Naive thymus-derived CD8-positive, alpha-beta T cell (primary cell): ENCODE results near the gene STIM2. TPM values are rescaled to one million over a fixed set of nuclear protein-coding genes. Genes with fewer than 3 reads are reported as not detected.
"Not testable (repeated sequence)": the region's sequence is repeated elsewhere in the genome, so short reads cannot be mapped to it uniquely, and the experiment has no call there.

Experiments
- ATAC-seq, 2 donors: fragments of 150-1000 bp; cut with Tn5 transposase in 1 of 2; sonication (Bioruptor Pico), chemical (Tn5 transposase) in 1 of 2; 1 replicate in 1 of 2; 2 replicates in 1 of 2; pipeline ENCODE4 v1.10.0; 2021; ENCODE audit warnings: mild to moderate bottlenecking in 2 of 2, moderate library complexity in 2 of 2
- POLR2A ChIA-PET: fragments of 350-600 bp; sonication (Branson Sonifier 250); formaldehyde crosslinking; loops from one replicate; lab custom pipeline; 2021; ENCODE audit warnings: antibody characterized with exemption; lab: Charles Lee
- DNase-seq, 10 donors: peaks; one replicate each; pipeline versions ENCODE4 v3.0.0 to v3.0.0-alpha.2; 2020 to 2022
- H3K27ac Mint-ChIP-seq, 10 donors: one replicate each; pipeline ENCODE4 v1.8.0; 2020 to 2022; ENCODE audit warnings: mild to moderate bottlenecking in 10 of 10, mixed read lengths in 10 of 10, moderate library complexity in 4 of 10, inconsistent platforms in 1 of 10
- H3K27me3 Mint-ChIP-seq, 5 donors: one replicate each; pipeline ENCODE4 v1.8.0; 2021 to 2022; ENCODE audit warnings: mixed read lengths in 5 of 5
- H3K36me3 Mint-ChIP-seq, 3 donors: one replicate each; pipeline ENCODE4 v1.8.0; 2020 to 2022; ENCODE audit warnings: mixed read lengths in 3 of 3, mild to moderate bottlenecking in 2 of 3, inconsistent platforms in 1 of 3
- H3K4me1 Mint-ChIP-seq, 4 donors: one replicate each; pipeline ENCODE4 v1.8.0; 2021 to 2022; ENCODE audit warnings: mixed read lengths in 4 of 4
- H3K4me3 Mint-ChIP-seq, 10 donors: one replicate each; pipeline ENCODE4 v1.8.0; 2020 to 2022; ENCODE audit warnings: mild to moderate bottlenecking in 10 of 10, mixed read lengths in 10 of 10, moderate library complexity in 6 of 10, inconsistent platforms in 1 of 10
- H3K9me3 Mint-ChIP-seq, 9 donors: one replicate each; pipeline ENCODE4 v1.8.0; 2020 to 2022; ENCODE audit warnings: mixed read lengths in 9 of 9, mild to moderate bottlenecking in 3 of 9, inconsistent platforms in 1 of 9, moderate library complexity in 1 of 9
- polyA plus RNA-seq, 3 donors: library from polyadenylated mRNA; unstranded; fragments of 300-500 nt; fragmentation: Illumina TruSeq; gene quantifications; one replicate each; pipeline ENCODE4 v1.2.3, GENCODE V29; 2021
- total RNA-seq, 8 experiments: library from RNA in 2 of 8; stranded (reverse) in 2 of 8; gene quantifications; one replicate each; pipeline ENCODE4 v1.2.3 and lab custom pipeline; 2021 to 2026

STIM2 gene
- total RNA-seq (100 to 1,000 TPM; 105 TPM), polyA plus RNA-seq (10 to 100 TPM; 22.2 to 35.4 (median 33.0) TPM), total RNA-seq (lab: John Stamatoyannopoulos, UW) (47.8 to 104 (median 93.8) reads per million in 6 experiments)

DNA sequence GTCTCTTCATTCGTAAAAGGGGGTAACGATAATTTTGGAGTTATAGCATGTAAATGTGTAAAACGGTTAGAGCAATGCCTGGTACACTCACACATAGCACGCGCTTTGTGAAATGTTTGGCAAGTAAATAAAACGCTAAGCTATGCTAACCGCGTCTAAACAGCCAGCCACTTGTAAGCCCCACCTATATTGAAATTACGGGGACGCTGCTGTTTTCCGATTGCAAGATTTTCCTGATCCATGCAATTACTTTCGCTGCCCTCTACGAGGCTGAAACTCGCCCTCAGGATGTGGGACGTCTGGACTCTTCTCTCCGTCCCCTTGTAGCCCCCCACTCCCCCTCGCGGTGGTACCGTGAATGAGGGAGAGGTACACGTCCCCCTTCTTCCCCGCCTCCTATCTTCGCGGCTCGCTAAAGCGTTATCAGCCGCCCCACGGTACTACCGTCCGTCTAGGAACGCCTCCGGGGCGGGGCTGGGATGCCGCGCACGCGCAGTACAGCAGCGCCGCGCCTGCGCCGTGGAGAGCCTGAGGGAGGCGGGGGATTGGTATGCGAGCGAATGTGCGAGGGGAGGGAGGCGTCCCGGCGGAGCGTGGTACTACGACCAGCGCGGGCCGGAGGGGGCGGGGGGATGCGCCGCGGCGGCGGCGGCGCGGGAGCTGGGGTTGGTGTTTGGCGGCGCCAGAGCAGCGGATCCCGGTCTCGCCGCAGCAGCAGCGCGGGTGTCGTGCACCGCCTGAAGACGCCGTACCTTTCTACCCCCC lies at the start of gene STIM2:
Gene STIM2 (plus strand): TSS at position 685 of the 765 bp plus-strand sequence.
- ATAC-seq = peak; percentile 62
- peaks cover 0 to 4% (median 2%) of the 10 kb centered on the region in 3 donors for H3K36me3 Mint-ChIP-seq
- H3K27me3 Mint-ChIP-seq = no peaks in the 10 kb centered on the region
- peaks cover 30 to 75% (median 65%) of the 10 kb centered on the region in 4 donors for H3K4me1 Mint-ChIP-seq
- POLR2A ChIA-PET = interaction anchor here (0.6 to 5.8 kb wide), 24 partner anchors 8 to 1548 kb away, joined by 3 to 180 read pairs (median 6); partner anchors contain the start of genes TBC1D19 and ZCCHC4
- H3K4me3 Mint-ChIP-seq = peak within 1 kb of the TSS; percentile 96 to 100 (median 99)
- DNase-seq = peak; percentile 95 to 100 (median 98)
- H3K9me3 Mint-ChIP-seq = no peaks in the 10 kb centered on the region
- H3K27ac Mint-ChIP-seq = peak within 1 kb of the TSS; percentile 97 to 99 (median 99)

GRCh38 chr4:26811571-26811970 lies 49.1 kb upstream of the STIM2 start:
- Mint-ChIP-seq H3K9me3 (peaks cover 0 to 11% (median 4%) of the 10 kb centered on the region in 9 donors), H3K27ac (peak overlapping the region in 2 of 10 donors; percentile 64 to 66), H3K4me1 (peaks cover 3 to 45% (median 12%) of the 10 kb centered on the region in 4 donors)
- DNase-seq, H3K4me3 Mint-ChIP-seq, H3K27me3 Mint-ChIP-seq, POLR2A ChIA-PET, ATAC-seq, H3K36me3 Mint-ChIP-seq: not testable (repeated sequence)

GRCh38 chr4:26812049-26812714 lies 48.5 kb upstream of the STIM2 start:
- Mint-ChIP-seq H3K4me3 (peak overlapping the region; percentile 6 to 80 (median 63)), H3K27me3 (peaks cover 0 to 3% (median 0%) of the 10 kb centered on the region in 5 donors), H3K9me3 (peaks cover 0 to 11% (median 4%) of the 10 kb centered on the region in 9 donors), H3K36me3 (peaks cover 0 to 6% (median 0%) of the 10 kb centered on the region in 3 donors), H3K4me1 (peaks cover 3 to 40% (median 12%) of the 10 kb centered on the region in 4 donors), H3K27ac (peak overlapping the region; percentile 20 to 81 (median 58))
- ATAC-seq = no peak
- POLR2A ChIA-PET = no interaction called here
- DNase-seq = no peak

GRCh38 chr4:26813698-26814097 lies 46.9 kb upstream of the STIM2 start:
- ATAC-seq (no peak), DNase-seq (no peak)
- H3K9me3 Mint-ChIP-seq = peaks cover 0 to 11% (median 4%) of the 10 kb centered on the region in 9 donors
- peaks cover 3 to 32% (median 12%) of the 10 kb centered on the region in 4 donors for H3K4me1 Mint-ChIP-seq
- H3K4me3 Mint-ChIP-seq = no peak overlapping the region
- peak overlapping the region in 1 of 10 donors; percentile 28 for H3K27ac Mint-ChIP-seq
- H3K36me3 Mint-ChIP-seq = peaks cover 0 to 6% (median 0%) of the 10 kb centered on the region in 3 donors
- H3K27me3 Mint-ChIP-seq = peaks cover 0 to 2% (median 0%) of the 10 kb centered on the region in 5 donors
- POLR2A ChIA-PET = no interaction called here

DNA sequence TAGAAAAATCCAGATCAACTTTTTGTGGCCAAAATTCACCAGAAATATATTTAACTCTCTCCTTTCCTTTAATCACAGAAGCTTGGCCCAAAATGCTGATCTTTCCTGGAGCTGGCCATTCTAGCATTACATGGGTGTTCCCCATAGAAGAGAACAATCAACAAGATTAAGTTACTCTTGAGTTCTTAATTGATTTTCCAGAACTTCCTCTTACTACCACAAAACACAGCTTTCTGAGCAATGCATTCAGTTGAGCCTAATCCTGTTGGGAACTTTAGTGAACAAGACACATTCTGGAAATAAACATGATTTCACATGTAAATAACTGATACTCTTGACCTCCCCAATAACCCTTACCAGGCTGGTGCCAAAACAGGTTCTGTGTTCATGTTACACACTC lies 45.4 kb upstream of the STIM2 start:
- POLR2A ChIA-PET = no interaction called here
- H3K9me3 Mint-ChIP-seq = peaks cover 0 to 11% (median 5%) of the 10 kb centered on the region in 9 donors
- peaks cover 0 to 6% (median 2%) of the 10 kb centered on the region in 3 donors for H3K36me3 Mint-ChIP-seq
- no peak overlapping the region for H3K4me3 Mint-ChIP-seq
- no peak for DNase-seq
- peak overlapping the region in 1 of 10 donors; percentile 46 for H3K27ac Mint-ChIP-seq
- ATAC-seq = no peak
- peaks cover 3 to 37% (median 12%) of the 10 kb centered on the region in 4 donors for H3K4me1 Mint-ChIP-seq
- H3K27me3 Mint-ChIP-seq = peaks cover 0 to 3% (median 0%) of the 10 kb centered on the region in 5 donors

- Mint-ChIP-seq H3K27ac (no peak overlapping the region), H3K9me3 (peaks cover 0 to 9% (median 4%) of the 10 kb centered on the region in 9 donors), H3K4me3 (no peak overlapping the region), H3K4me1 (peaks cover 3 to 37% (median 12%) of the 10 kb centered on the region in 4 donors), H3K36me3 (peaks cover 0 to 6% (median 2%) of the 10 kb centered on the region in 3 donors), H3K27me3 (peaks cover 0 to 3% (median 0%) of the 10 kb centered on the region in 5 donors)
- POLR2A ChIA-PET = no interaction called here
- DNase-seq (no peak), ATAC-seq (no peak)
Measured at GRCh38 chr4:26815706-26816105, 44.9 kb upstream of the STIM2 start.

- H3K4me1 Mint-ChIP-seq = peaks cover 3 to 42% (median 13%) of the 10 kb centered on the region in 4 donors
- DNase-seq (no peak), ATAC-seq (no peak)
- POLR2A ChIA-PET = no interaction called here
- H3K27ac Mint-ChIP-seq = no peak overlapping the region
- H3K9me3 Mint-ChIP-seq = peaks cover 0 to 16% (median 9%) of the 10 kb centered on the region in 9 donors
- peaks cover 0 to 3% (median 0%) of the 10 kb centered on the region in 5 donors for H3K27me3 Mint-ChIP-seq
- H3K4me3 Mint-ChIP-seq = no peak overlapping the region
- peaks cover 0 to 13% (median 12%) of the 10 kb centered on the region in 3 donors for H3K36me3 Mint-ChIP-seq
Measured at GRCh38 chr4:26819026-26819425, 41.6 kb upstream of the STIM2 start.

- Mint-ChIP-seq H3K27me3 (peaks cover 0 to 3% (median 0%) of the 10 kb centered on the region in 5 donors), H3K36me3 (peaks cover 0 to 13% (median 13%) of the 10 kb centered on the region in 3 donors), H3K9me3 (peaks cover 0 to 17% (median 11%) of the 10 kb centered on the region in 9 donors), H3K4me1 (peaks cover 3 to 43% (median 13%) of the 10 kb centered on the region in 4 donors), H3K27ac (peak overlapping the region in 2 of 10 donors; percentile 13 to 23), H3K4me3 (no peak overlapping the region)
- no peak for DNase-seq
- POLR2A ChIA-PET = no interaction called here
- ATAC-seq = no peak
Measured at GRCh38 chr4:26819478-26820095, 41.1 kb upstream of the STIM2 start.

GRCh38 chr4:26820346-26820745 lies 40.3 kb upstream of the STIM2 start:
- Mint-ChIP-seq H3K4me3 (no peak overlapping the region), H3K4me1 (peaks cover 3 to 42% (median 13%) of the 10 kb centered on the region in 4 donors), H3K27me3 (peaks cover 0 to 3% (median 0%) of the 10 kb centered on the region in 5 donors), H3K27ac (no peak overlapping the region), H3K36me3 (peaks cover 0 to 13% (median 13%) of the 10 kb centered on the region in 3 donors), H3K9me3 (peaks cover 0 to 19% (median 11%) of the 10 kb centered on the region in 9 donors)
- ATAC-seq (no peak), DNase-seq (no peak)
- POLR2A ChIA-PET = no interaction called here

DNA sequence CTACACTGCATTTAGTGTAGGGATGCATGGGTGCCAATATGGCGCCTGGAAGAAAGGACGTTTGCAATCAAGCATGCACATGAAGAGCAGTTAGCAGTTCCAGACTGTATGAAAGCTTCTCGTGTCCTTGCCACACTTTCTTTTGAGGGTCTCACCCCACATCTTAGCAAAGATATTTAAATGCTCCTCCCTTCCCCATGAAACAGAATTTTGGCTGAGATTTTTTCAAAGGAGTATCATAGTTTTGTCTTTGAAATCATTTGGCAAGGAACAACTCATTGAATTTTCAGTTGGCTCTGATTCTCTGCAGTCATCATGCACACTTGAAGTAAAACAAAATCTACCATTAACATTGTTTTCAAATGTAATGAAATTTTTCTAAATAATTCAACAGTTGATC lies 39.6 kb upstream of the STIM2 start:
- Mint-ChIP-seq H3K4me1 (peaks cover 3 to 43% (median 13%) of the 10 kb centered on the region in 4 donors), H3K27ac (no peak overlapping the region), H3K9me3 (peaks cover 0 to 19% (median 11%) of the 10 kb centered on the region in 9 donors), H3K4me3 (no peak overlapping the region), H3K27me3 (peaks cover 0 to 3% (median 0%) of the 10 kb centered on the region in 5 donors), H3K36me3 (peaks cover 0 to 13% (median 13%) of the 10 kb centered on the region in 3 donors)
- POLR2A ChIA-PET = no interaction called here
- DNase-seq (no peak), ATAC-seq (no peak)

DNA sequence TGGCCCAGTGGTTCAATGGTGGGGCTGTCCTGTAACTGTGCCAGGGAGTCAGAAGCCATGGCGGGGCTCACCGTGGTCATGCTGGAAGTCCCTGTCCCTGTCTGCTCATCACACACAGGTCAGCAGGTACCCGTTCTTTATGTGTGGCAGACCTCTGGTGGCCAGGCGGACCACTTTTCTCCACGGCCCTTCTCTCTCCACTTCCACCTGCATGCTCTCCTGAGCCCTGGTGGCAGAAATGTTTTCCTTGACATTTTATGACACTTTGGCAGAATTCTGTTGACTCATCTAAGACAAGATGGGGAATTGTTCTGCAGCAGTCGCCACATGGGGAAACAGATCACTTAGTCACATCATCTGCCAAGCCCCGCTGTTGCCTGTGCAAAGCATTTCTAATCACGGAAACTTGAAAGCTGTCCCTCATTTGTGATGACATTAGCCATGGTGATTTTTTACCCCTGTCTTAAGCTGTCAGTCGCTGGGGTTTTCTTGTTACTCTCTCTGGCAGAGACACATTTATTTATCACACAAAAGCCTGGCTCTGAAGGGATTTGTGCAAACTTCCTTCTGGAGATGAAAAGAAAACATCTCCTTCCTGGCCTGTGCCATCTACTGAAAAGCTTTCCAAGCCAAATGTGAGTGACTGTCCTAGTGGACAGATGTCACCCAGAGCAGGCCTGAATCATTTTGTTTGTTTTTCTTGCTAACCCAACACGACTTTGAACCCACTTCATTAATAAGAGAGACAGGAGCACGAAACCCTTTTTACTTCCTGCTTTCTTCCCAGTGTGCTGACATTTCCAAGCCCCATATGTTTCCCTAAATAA lies 38.8 kb upstream of the STIM2 start:
- Mint-ChIP-seq H3K4me1 (peaks cover 3 to 49% (median 13%) of the 10 kb centered on the region in 4 donors), H3K27ac (peak overlapping the region in 2 of 10 donors; percentile 4 to 41), H3K9me3 (peaks cover 0 to 19% (median 11%) of the 10 kb centered on the region in 9 donors), H3K27me3 (peaks cover 0 to 3% (median 0%) of the 10 kb centered on the region in 5 donors), H3K4me3 (no peak overlapping the region), H3K36me3 (peaks cover 0 to 13% (median 13%) of the 10 kb centered on the region in 3 donors)
- no peak for ATAC-seq
- no peak for DNase-seq
- POLR2A ChIA-PET = interaction anchor here (0.8 kb wide), 1 partner anchor 365 kb away, joined by 5 read pairs; no protein-coding TSS in a partner anchor
